Thyroid gland (tissue), 4 donors: ENCODE data around the gene FAM193A. TPM values are rescaled to one million over a fixed set of nuclear protein-coding genes. Genes with fewer than 3 reads are reported as not detected.

Source experiments
- DNase-seq, 2 donors: peaks; one replicate each; pipeline ENCODE4 v3.0.0-alpha.2; 2019
- H3K27ac ChIP-seq, 3 donors: fragments of 200-600 bp; sonication (generic); 1 replicate in 2 of 3; 2 replicates in 1 of 3; pipeline ENCODE4 v1.5.1; 2016 to 2019; ENCODE audit warnings: mild to moderate bottlenecking in 1 of 3, moderate library complexity in 1 of 3
- H3K27me3 ChIP-seq: fragments of 200-600 bp; sonication (generic); one replicate; pipeline ENCODE4 v1.5.1; 2019
- H3K36me3 ChIP-seq, 2 donors: fragments of 200-600 bp; sonication (generic); one replicate each; pipeline ENCODE4 v1.5.1; 2016 to 2019
- H3K4me1 ChIP-seq, 2 donors: fragments of 200-600 bp; sonication (generic); one replicate each; pipeline ENCODE4 v1.5.1; 2017 to 2019
- H3K4me3 ChIP-seq, 3 donors: fragments of 200-600 bp; sonication (generic); replicated peaks in 1 of 3; 1 replicate in 2 of 3; 2 replicates in 1 of 3; pipeline ENCODE4 v1.5.1; 2016; ENCODE audit warnings: mild to moderate bottlenecking in 1 of 3
- H3K9me3 ChIP-seq: fragments of 200-600 bp; sonication (generic); one replicate; pipeline ENCODE4 v1.5.1; 2017
- POLR2A ChIP-seq, 2 donors: fragments of 450-650 bp; IDR thresholded peaks; one replicate each; pipeline ENCODE4 v1.6.1; 2017; ENCODE audit warnings: antibody characterized with exemption in 2 of 2, mild to moderate bottlenecking in 2 of 2, moderate library complexity in 1 of 2
- WGBS, 2 donors: methylation state at CpG; one replicate each; pipeline ENCODE4 v1.1.5; 2017; 5-methylcytosine and 5-hydroxymethylcytosine counted together
- intact Hi-C: fragments of 100-400 bp; cut with DNase I; formaldehyde crosslinking; loops from one replicate; pipeline ENCODE4 v1.15.1; 2023
- total RNA-seq, 4 donors: library from RNA; depleted of rRNA; stranded (reverse); fragments of >200 nt; gene quantifications; one replicate each; pipeline ENCODE4 v1.2.3, GENCODE V29; 2016
- TF ChIP-seq, protein P1 (sequence below), 6 experiments: fragments of 200-600 bp in 3 of 6; fragments of 450-650 bp in 3 of 6; sonication (generic) in 3 of 6; IDR thresholded peaks; one replicate each; pipeline ENCODE4 v1.5.1; 2016 to 2019; ENCODE audit warnings: antibody characterized with exemption in 6 of 6, mild to moderate bottlenecking in 2 of 6, inconsistent platforms in 1 of 6, moderate library complexity in 1 of 6

The FAM193A gene
- total RNA-seq, 4 donors from 2014 or later: 22.4 to 36.7 (median 30.3) TPM

DNA sequence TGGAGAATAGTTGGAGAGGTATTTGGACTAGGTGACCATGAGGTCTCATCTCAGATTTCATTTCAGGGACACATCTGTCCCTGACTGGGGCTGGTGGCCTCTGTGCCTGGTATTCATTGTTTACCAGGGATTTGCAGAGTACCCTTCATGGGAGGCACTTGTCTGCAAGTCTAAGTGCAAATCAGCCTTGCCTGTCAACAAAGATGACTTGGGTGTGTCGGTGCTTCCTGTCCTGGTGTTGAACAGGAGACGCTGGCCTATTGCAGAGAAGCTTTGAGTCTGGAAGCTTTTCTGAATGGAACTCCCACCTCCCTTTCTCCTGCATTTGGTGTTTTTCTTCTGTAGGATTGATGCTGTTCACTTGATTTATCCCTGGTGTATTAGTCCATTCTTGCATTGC, 115.6 kb downstream of the FAM193A start:
- Histone ChIP-seq H3K4me1 (no peaks in the 10 kb centered on the region), H3K36me3 (peaks cover 29 to 32% of the 10 kb centered on the region in 2 donors), H3K9me3 (no peaks in the 10 kb centered on the region), H3K27me3 (no peaks in the 10 kb centered on the region), H3K4me3 (no peak overlapping the region), H3K27ac (no peak overlapping the region)
- TF ChIP-seq POLR2A (IDR thresholded peaks at IDR 0.05): no peak
- TF ChIP-seq, protein P1, sequence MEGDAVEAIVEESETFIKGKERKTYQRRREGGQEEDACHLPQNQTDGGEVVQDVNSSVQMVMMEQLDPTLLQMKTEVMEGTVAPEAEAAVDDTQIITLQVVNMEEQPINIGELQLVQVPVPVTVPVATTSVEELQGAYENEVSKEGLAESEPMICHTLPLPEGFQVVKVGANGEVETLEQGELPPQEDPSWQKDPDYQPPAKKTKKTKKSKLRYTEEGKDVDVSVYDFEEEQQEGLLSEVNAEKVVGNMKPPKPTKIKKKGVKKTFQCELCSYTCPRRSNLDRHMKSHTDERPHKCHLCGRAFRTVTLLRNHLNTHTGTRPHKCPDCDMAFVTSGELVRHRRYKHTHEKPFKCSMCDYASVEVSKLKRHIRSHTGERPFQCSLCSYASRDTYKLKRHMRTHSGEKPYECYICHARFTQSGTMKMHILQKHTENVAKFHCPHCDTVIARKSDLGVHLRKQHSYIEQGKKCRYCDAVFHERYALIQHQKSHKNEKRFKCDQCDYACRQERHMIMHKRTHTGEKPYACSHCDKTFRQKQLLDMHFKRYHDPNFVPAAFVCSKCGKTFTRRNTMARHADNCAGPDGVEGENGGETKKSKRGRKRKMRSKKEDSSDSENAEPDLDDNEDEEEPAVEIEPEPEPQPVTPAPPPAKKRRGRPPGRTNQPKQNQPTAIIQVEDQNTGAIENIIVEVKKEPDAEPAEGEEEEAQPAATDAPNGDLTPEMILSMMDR (IDR thresholded peaks at IDR 0.05): no peak
- intact Hi-C loops: no loop called here
- no peak for DNase-seq
- 75 to 87% methylated on average over 2 of the region's 2 CpGs for WGBS, 2 donors

DNA sequence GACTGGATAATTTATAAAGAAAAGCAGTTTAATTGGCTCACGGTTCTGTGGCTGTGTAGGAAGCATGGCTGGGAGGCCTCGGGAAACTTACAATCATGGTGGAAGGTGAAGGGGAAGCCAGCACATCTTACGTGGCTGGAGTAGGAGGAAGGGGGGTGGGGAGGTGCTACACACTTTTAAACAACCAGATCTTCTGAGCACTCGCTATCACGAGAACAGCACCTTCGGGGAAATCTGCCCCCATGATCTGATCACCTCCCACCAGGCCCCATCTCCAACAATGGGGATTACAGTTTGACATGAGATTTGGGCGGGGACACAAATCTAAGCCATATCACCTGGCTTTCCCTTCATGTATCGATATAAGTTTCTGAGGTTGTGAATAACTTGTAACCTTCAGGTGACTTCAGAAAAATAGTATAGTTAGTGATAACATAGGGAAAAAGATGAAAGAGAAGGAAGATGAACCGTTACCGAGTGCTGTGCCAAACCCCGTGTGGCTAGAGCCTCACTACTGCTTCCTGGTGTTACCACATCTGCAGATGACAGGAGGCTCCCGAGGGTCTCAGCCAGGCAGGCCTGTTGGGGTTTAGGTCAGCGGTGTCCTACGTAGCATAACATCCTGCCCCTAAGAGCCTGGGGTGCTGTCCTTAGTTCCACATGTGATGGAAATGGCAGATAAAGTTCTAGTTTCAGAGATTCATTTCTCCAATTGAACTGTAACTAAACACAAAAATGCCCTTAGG, 116.1 kb downstream of the FAM193A start:
- H3K36me3 ChIP-seq: peaks cover 23 to 27% of the 10 kb centered on the region in 2 donors
- no peaks in the 10 kb centered on the region for H3K9me3 ChIP-seq
- no peak for DNase-seq
- no peak overlapping the region for H3K4me3 ChIP-seq
- no peaks in the 10 kb centered on the region for H3K4me1 ChIP-seq
- WGBS, 2 donors: 86 to 90% methylated on average over 14 of the region's 14 CpGs
- TF ChIP-seq, protein P1 (IDR thresholded peaks at IDR 0.05): no peak
- no peak for TF ChIP-seq POLR2A (IDR thresholded peaks at IDR 0.05)
- H3K27ac ChIP-seq: no peak overlapping the region
- no peaks in the 10 kb centered on the region for H3K27me3 ChIP-seq
- intact Hi-C loops: no loop called here

DNA sequence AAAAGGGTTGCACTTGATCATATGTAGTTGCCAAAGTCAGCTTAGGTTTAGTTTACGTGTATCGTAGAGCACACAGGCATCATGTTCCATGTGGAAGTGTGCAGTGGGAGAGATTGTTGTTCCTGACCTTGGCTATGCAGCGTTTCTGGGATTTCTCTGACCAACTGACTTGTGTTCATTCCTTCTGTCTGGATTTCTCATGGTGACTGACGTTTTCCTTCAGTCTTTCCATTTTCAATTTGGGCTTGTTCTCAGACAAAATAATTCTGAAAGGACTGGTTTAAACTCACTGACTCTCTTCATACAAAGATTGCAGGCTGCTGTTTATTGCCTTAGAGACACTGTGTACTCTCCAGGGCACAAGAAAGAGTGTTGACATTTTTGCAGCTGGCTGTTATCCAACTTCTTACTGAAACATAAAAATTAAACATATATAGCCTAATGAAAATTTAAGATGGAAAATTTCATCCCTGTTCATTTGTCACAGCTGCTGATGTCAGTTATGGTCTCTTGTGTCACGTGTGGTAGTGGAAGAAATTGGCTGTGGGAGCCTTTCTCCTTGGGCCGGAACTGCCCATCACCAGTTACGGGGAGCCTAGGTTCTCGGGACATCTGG, 124.3 kb downstream of the FAM193A start:
- WGBS, 2 donors: 80 to 83% methylated on average over 8 of the region's 8 CpGs

DNA sequence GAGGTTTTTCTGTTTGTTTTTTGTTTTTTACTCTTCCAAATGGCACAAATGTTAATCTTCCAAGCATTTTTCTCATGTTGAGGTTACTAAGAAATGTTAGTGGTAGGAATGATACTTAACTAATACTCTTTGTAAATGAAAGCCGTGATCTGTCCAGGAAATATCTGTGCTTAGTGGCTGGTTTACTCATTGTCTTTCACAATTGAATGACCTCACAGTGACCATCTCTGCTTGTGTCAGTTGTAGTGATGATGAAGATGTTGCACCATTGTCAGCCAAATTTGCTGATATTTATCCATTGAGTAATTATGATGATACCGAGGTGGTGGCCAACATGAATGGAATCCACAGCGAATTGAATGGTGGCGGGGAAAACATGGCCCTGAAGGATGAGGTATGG, 126.2 kb downstream of the FAM193A start:
- intact Hi-C loops: no loop called here
- WGBS, 2 donors: 93 to 98% methylated on average over 4 of the region's 4 CpGs
- Histone ChIP-seq H3K9me3 (no peaks in the 10 kb centered on the region), H3K4me3 (no peak overlapping the region), H3K36me3 (peaks cover 29 to 34% of the 10 kb centered on the region in 2 donors), H3K4me1 (no peaks in the 10 kb centered on the region), H3K27me3 (no peaks in the 10 kb centered on the region), H3K27ac (no peak overlapping the region)
- DNase-seq: no peak
- no peak for TF ChIP-seq POLR2A (IDR thresholded peaks at IDR 0.05)
- TF ChIP-seq, protein P1 (IDR thresholded peaks at IDR 0.05): no peak

More for the DNA sequence above, 124.3 kb downstream of the FAM193A start:
- DNase-seq: no peak
- Histone ChIP-seq H3K4me3 (no peak overlapping the region), H3K27ac (no peak overlapping the region), H3K4me1 (no peaks in the 10 kb centered on the region), H3K27me3 (no peaks in the 10 kb centered on the region), H3K9me3 (no peaks in the 10 kb centered on the region), H3K36me3 (peaks cover 29 to 34% of the 10 kb centered on the region in 2 donors)
- TF ChIP-seq, protein P1 (IDR thresholded peaks at IDR 0.05): no peak
- TF ChIP-seq POLR2A (IDR thresholded peaks at IDR 0.05): no peak
- intact Hi-C loops: no loop called here

DNA sequence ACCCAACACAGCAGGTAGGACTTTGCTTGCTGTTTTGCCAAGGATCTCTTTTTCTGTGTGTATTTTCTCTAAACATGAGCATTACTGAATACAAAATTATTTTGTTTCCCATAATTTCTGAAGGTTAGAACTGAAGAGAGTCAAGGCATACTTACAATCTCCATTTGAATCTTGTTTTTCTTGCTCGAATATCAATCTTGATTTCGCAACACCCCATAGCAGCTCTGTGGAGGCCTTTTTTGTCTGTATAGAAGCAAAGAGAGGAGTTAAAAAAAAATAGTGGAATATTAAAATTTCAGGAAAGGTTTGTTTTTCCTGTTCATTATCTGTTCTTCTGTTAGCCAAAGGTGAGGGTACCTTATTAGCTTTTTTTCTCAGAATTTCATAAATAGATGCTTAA, 126.8 kb downstream of the FAM193A start:
- no peak overlapping the region for H3K4me3 ChIP-seq
- 83 to 89% methylated on average over 2 of the region's 2 CpGs for WGBS, 2 donors
- peaks cover 25 to 27% of the 10 kb centered on the region in 2 donors for H3K36me3 ChIP-seq
- no peak overlapping the region for H3K27ac ChIP-seq
- no peak for DNase-seq
- no peaks in the 10 kb centered on the region for H3K4me1 ChIP-seq
- H3K27me3 ChIP-seq: no peaks in the 10 kb centered on the region
- TF ChIP-seq, protein P1 (IDR thresholded peaks at IDR 0.05): no peak
- no peak for TF ChIP-seq POLR2A (IDR thresholded peaks at IDR 0.05)
- H3K9me3 ChIP-seq: no peaks in the 10 kb centered on the region
- intact Hi-C loops: no loop called here
